T-helper 1 cell treated with Interleukin-12 subunit alpha and Interleukin-12 subunit beta and Interleukin-4 antibody, amounts not matched to agents 30 ng/mL and 1 ng/mL, for 36 hours (primary cell): Measurements from ENCODE around the gene TMEM144. TPM values are rescaled to one million over a fixed set of nuclear protein-coding genes. Genes with fewer than 3 reads are reported as not detected.

Source experiments
- intact Hi-C: fragments of 100-400 bp; cut with micrococcal nuclease; formaldehyde crosslinking; loops from one replicate; pipeline ENCODE4 v1.15.1; 2024
- total RNA-seq: library from RNA; stranded (reverse); gene quantifications from 2 replicates; pipeline ENCODE4 v1.2.3, GENCODE V29; 2022

Gene TMEM144
- total RNA-seq, 1 donor from 2014 or later, result 0.39 TPM

GRCh38 chr4:158292156-158292555 lies 81.9 kb downstream of the TMEM144 start:
- intact Hi-C loops, result no loop called here

DNA sequence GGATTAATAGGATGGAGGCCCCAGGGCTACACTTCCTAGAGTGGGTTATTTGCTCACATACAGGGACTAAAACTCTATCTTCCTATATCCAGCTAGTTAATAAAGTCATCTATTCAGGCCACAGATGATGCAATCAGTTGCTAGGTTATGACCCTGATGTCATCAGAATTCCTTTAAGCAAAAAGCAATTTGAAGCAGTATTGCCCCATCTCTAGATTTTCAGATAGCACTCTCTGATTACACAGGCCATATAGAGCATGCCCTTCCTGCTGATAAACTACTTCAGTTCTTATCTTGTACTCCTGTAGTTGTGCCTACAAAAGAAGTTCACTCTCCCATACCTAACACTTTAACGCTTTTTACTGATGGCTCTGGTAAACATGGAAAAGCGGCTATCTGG lies 84.8 kb downstream of the TMEM144 start:
- intact Hi-C loops, result no loop called here

DNA sequence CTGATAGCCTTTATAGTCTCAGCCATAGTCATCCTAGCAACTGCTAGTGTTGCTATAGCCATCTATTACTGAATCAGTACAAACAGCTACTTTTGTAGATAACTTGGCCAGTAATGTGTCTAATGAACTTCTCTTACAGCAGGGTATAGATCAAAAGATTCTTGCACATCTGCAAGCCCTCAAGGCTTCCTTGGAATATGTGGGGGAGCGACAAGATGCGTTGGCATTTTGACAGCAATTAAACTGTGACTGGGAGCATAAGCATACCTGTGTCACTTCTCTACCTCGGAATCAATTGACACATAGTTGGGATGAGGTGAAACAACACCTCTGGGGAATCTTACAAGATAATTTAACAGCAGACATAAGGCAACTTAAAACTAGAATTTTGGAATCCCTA lies 87.6 kb downstream of the TMEM144 start:
- intact Hi-C loops, result no loop called here

DNA sequence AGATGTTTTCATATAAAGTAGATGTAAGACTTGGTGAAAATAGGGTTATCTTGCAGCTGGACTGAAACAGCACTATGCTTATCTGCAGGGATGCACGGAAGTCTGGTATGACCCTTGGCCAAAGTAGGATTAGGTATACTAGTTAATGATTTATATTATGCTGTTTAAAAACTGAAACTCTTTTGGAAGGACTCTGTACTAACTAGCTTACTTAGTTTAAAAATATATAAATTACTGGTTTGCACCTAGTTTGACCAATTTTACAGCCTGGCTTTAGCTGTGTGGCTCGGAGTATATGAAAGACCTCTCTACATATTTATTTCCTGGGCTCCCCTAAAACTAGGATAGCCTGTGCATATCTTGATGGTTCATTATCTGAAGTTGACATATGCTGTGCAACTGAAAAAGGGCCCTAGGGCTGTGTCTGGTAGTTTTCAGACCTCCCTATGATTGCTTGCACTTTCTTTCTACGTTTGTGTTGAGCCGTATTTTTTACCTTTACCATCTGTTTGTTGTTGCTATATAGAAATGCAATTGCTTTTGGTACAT lies 89.2 kb downstream of the TMEM144 start:
- intact Hi-C loops, result no loop called here

GRCh38 chr4:158300012-158300411 lies 89.7 kb downstream of the TMEM144 start:
- intact Hi-C loops, result no loop called here

- intact Hi-C loops, result no loop called here
Observed at GRCh38 chr4:158302076-158302866, 92.0 kb downstream of the TMEM144 start.

GRCh38 chr4:158304694-158305093 lies 94.4 kb downstream of the TMEM144 start:
- intact Hi-C loops, result no loop called here

Other genes with a start within 250 kb of the TMEM144 start
- gene GASK1B, start 37.5 kb upstream of the TMEM144 start, total RNA-seq, result not detected in 2 replicates